ENCODE results near the gene SLC16A10. TPM values are rescaled to one million over a fixed set of nuclear protein-coding genes. Genes with fewer than 3 reads are reported as not detected.
"Not testable (repeated sequence)": the region's sequence is repeated elsewhere in the genome, so short reads cannot be mapped to it uniquely, and the experiment has no call there.

SLC16A10 gene
- total RNA-seq, 1 experiment from 2014 or later, result 2.9 TPM

DNA sequence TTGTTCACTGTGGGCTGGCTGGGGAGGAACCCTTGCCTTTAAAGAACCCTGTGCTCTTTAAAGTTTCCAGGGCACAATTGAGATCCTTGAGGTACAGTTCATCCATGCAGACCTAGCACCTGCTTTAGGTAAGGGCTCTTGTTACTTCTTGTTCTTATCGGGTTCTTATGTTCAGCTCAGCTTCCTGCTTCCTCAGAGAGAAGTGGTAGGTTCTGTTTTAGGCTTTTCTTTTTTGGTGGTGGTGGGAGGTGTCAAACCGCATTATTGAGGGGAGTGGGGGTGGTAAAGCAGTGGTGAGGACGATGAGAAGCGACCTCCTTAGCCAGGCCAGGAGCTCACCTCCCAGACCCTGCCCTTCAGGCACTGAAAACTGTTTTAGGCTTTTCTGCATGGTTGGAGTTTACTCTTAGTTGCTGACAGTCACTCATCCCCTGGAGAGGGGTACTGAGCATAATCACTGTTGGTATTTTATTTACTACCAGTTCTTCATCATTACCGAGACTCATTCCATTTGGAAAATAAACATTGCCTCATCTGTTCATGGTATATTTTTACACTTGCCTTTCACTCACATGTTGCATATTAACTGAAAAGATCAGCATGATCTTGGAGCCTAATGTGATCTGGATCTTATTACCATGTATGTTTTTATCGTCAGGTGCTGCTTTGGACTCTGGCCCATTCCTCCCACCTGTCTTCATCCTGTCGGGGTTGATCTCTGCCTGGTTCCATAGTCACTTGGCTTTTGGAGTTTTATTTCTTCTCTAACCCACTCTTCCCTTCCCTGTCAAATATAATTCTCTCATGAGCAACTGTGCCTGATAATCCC lies 35.4 kb downstream of the SLC16A10 start:
- no peak for DNase-seq
- H3K79me2 ChIP-seq (ENCODE audit: low read length), result no peaks in the 10 kb centered on the region
- no peak for TF ChIP-seq EZH2phosphoT487 (IDR thresholded peaks at IDR 0.05; ENCODE audit: borderline replicate concordance, low read length)
- TF ChIP-seq CTCF (conservative IDR thresholded peaks at IDR 0.05; ENCODE audit: low read depth, low read length), result no peak
- TF ChIP-seq EZH2 (IDR thresholded peaks at IDR 0.05; ENCODE audit: low read length, unreplicated experiment), result no peak
- no peak overlapping the region for H3K4me2 ChIP-seq (ENCODE audit: low read length)
- H4K20me1 ChIP-seq (ENCODE audit: low read length), result no peaks in the 10 kb centered on the region
- no peak overlapping the region for H3K9ac ChIP-seq (ENCODE audit: low read length)
- ATAC-seq, result no peak
- H3K36me3 ChIP-seq (ENCODE audit: low read depth, low read length), result no peaks in the 10 kb centered on the region
- H3K4me3 ChIP-seq (ENCODE audit: low read length), result no peak overlapping the region
- H3K9me2 ChIP-seq (replicated peaks; ENCODE audit: low read length), result no peaks in the 10 kb centered on the region
- no peaks in the 10 kb centered on the region for H3K9me3 ChIP-seq (ENCODE audit: low read length)
- CTCF ChIA-PET, result no interaction called here
- POLR2A ChIA-PET (ENCODE audit: unreplicated experiment), result no interaction called here
- BruUV-seq (replicated peaks), result no TSS peak
- no peaks in the 10 kb centered on the region for H3F3A ChIP-seq (ENCODE audit: low read length, unreplicated experiment)
- no peak overlapping the region for H3K27ac ChIP-seq (ENCODE audit: low read length)
- no peak overlapping the region for H2AFZ ChIP-seq (ENCODE audit: low read length)
- H3K4me1 ChIP-seq (ENCODE audit: insufficient read depth, low read length), result no peaks in the 10 kb centered on the region
- no peaks in the 10 kb centered on the region for H3K27me3 ChIP-seq (ENCODE audit: low read length)
- intact Hi-C loops (cut with micrococcal nuclease), result no loop called here

GRCh38 chr6:111124406-111124805 lies 37.1 kb downstream of the SLC16A10 start:
- no peak overlapping the region for H3K27ac ChIP-seq (ENCODE audit: low read length)
- H2AFZ ChIP-seq (ENCODE audit: low read length), result no peak overlapping the region
- H3K36me3 ChIP-seq (ENCODE audit: low read depth, low read length), result no peaks in the 10 kb centered on the region
- H3K79me2 ChIP-seq (ENCODE audit: low read length), result no peaks in the 10 kb centered on the region
- POLR2A ChIA-PET (ENCODE audit: unreplicated experiment), result no interaction called here
- H3K27me3 ChIP-seq (ENCODE audit: low read length), result no peaks in the 10 kb centered on the region
- no peaks in the 10 kb centered on the region for H3K9me3 ChIP-seq (ENCODE audit: low read length)
- no peak for DNase-seq
- H3K4me3 ChIP-seq (ENCODE audit: low read length), result no peak overlapping the region
- TF ChIP-seq EZH2 (IDR thresholded peaks at IDR 0.05; ENCODE audit: low read length, unreplicated experiment) (no peak), CTCF (conservative IDR thresholded peaks at IDR 0.05; ENCODE audit: low read depth, low read length) (no peak), EZH2phosphoT487 (IDR thresholded peaks at IDR 0.05; ENCODE audit: borderline replicate concordance, low read length) (no peak)
- H3K9ac ChIP-seq (ENCODE audit: low read length), result no peak overlapping the region
- CTCF ChIA-PET, result no interaction called here
- BruUV-seq (replicated peaks), result no TSS peak
- H4K20me1 ChIP-seq (ENCODE audit: low read length), result no peaks in the 10 kb centered on the region
- no peaks in the 10 kb centered on the region for H3K4me1 ChIP-seq (ENCODE audit: insufficient read depth, low read length)
- H3K9me2 ChIP-seq (replicated peaks; ENCODE audit: low read length), result no peaks in the 10 kb centered on the region
- no peaks in the 10 kb centered on the region for H3F3A ChIP-seq (ENCODE audit: low read length, unreplicated experiment)
- ATAC-seq, result no peak
- intact Hi-C loops (cut with micrococcal nuclease), result no loop called here
- H3K4me2 ChIP-seq (ENCODE audit: low read length), result no peak overlapping the region

GRCh38 chr6:111129013-111129412 lies 41.7 kb downstream of the SLC16A10 start:
- Histone ChIP-seq H3K4me3 (ENCODE audit: low read length) (no peak overlapping the region), H3K4me1 (ENCODE audit: insufficient read depth, low read length) (no peaks in the 10 kb centered on the region), H3K27me3 (ENCODE audit: low read length) (no peaks in the 10 kb centered on the region), H3K9me2 (replicated peaks; ENCODE audit: low read length) (no peaks in the 10 kb centered on the region), H3K9me3 (ENCODE audit: low read length) (no peaks in the 10 kb centered on the region), H3K27ac (ENCODE audit: low read length) (no peak overlapping the region), H2AFZ (ENCODE audit: low read length) (no peak overlapping the region), H3K9ac (ENCODE audit: low read length) (no peak overlapping the region), H3K36me3 (ENCODE audit: low read depth, low read length) (no peaks in the 10 kb centered on the region), H3F3A (ENCODE audit: low read length, unreplicated experiment) (no peaks in the 10 kb centered on the region), H3K79me2 (ENCODE audit: low read length) (no peaks in the 10 kb centered on the region), H3K4me2 (ENCODE audit: low read length) (no peak overlapping the region), H4K20me1 (ENCODE audit: low read length) (no peaks in the 10 kb centered on the region)
- ChIA-PET CTCF (no interaction called here), POLR2A (ENCODE audit: unreplicated experiment) (no interaction called here)
- no TSS peak for BruUV-seq (replicated peaks)
- ATAC-seq (no peak), DNase-seq (no peak)
- intact Hi-C loops (cut with micrococcal nuclease), result no loop called here
- TF ChIP-seq EZH2phosphoT487 (IDR thresholded peaks at IDR 0.05; ENCODE audit: borderline replicate concordance, low read length) (no peak), CTCF (conservative IDR thresholded peaks at IDR 0.05; ENCODE audit: low read depth, low read length) (no peak), EZH2 (IDR thresholded peaks at IDR 0.05; ENCODE audit: low read length, unreplicated experiment) (no peak)

- DNase-seq; H3K27me3 ChIP-seq (ENCODE audit: low read length); H3K4me2 ChIP-seq (ENCODE audit: low read length); H3F3A ChIP-seq (ENCODE audit: low read length, unreplicated experiment); H2AFZ ChIP-seq (ENCODE audit: low read length); H3K79me2 ChIP-seq (ENCODE audit: low read length); H3K4me3 ChIP-seq (ENCODE audit: low read length); H3K27ac ChIP-seq (ENCODE audit: low read length); H4K20me1 ChIP-seq (ENCODE audit: low read length); CTCF ChIA-PET; BruUV-seq (replicated peaks); H3K9me3 ChIP-seq (ENCODE audit: low read length); H3K4me1 ChIP-seq (ENCODE audit: insufficient read depth, low read length); H3K9ac ChIP-seq (ENCODE audit: low read length); H3K9me2 ChIP-seq (replicated peaks; ENCODE audit: low read length); intact Hi-C loops (cut with micrococcal nuclease); H3K36me3 ChIP-seq (ENCODE audit: low read depth, low read length); ATAC-seq: not testable (repeated sequence)
- POLR2A ChIA-PET (ENCODE audit: unreplicated experiment), result interaction anchor here (0.6 kb wide), 1 partner anchor 20 kb away, joined by 3 read pairs; no protein-coding TSS in a partner anchor
Measured at GRCh38 chr6:111131018-111131417, 43.7 kb downstream of the SLC16A10 start.

Data from PC-3 (cell line).